DMS53 treated with DMSO at 0.1 percent for 48 hours (cell line): Measurements from ENCODE around the gene SLC35G3.
A peak's percentile ranks its signal among the peaks of the same experiment; 100 is the strongest.
"Not testable (repeated sequence)": the region's sequence is repeated elsewhere in the genome, so short reads cannot be mapped to it uniquely, and the experiment has no call there.

Source experiments
- DNase-seq: peaks from one replicate; lab custom pipeline; 2025; ENCODE audit not compliant: unreplicated experiment; lab: John Stamatoyannopoulos, UW

Gene SLC35G3

DNA sequence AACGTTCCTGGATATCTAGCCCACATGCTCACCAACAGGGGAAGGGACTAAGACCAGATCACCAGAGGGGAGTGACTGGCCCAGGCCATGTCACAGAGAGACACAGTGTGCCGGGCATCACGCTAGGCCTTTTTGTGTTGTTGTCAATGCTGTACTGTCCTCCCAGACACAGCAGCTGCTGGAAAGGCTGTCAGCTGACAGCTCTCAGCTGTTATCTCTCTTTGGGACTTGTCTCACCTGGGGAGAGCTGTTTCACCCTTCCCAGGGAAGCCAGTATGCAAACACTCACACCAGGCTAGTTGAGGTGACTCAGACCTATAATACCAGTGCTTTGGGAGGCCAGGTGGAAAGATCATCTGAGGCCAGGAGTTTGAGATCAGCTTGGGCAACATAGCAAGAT is 27.1 kb downstream of the SLC35G3 start:
- DNase-seq = peak; percentile 53

DNA sequence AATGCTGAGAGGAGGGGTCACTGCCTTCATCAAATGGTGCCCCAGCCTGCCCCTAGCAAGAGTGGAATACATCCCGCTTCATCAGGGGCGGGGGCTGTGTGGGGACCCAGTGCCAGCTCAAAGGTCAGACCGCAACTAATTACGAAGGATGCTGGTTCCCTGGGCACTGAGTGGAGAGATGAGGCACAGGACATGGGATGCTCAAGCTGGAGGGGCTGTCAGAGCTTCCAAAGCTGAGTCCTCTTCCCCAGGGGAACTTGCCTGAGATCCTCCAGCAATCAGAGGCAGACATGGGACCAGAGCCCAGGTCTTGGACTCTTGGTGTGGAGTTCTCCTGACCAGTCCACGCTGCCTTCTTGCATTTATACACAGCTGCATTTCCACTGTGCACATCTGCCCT is 27.7 kb downstream of the SLC35G3 start:
- DNase-seq = no peak

DNA sequence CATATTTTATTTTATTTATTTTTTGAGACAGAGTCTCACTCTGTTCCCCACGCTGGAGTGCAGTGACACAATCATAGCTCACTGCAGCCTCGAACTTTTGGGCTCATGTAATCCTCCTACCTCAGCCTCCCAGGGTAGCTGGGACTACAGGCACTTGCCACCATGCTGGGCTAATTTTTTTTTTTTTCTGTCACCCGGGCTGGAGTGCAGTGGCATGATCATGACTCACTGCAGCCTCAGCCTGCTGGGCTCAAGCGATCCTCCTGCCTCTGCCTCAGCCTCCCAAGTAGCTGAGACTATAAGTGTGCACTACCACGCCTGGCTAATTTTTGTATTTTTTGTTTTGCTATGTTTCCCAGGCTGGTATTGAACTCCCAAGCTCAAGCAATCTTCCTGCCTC is 29.5 kb downstream of the SLC35G3 start:
- DNase-seq = no peak

GRCh38 chr17:35163886-35164285 is 30.3 kb downstream of the SLC35G3 start:
- no peak for DNase-seq

DNA sequence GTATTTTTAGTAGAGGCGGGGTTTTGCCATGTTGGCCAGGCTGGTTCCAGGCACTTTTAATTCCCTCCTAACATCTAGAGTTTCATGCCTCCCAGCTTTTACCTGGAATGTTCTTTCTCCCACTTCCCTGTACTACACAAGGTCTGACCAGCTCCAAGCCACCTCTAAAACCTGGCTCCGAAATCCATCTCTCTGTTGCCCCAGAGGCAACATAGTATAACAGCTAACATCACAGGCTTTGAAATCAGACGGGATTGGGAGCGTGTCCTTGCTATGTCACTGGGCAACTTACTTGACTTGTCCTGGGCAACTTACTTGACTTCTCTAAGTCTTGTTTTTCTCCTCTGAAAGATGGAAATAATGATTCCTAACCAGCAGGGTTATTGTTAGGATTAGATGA is 31.4 kb downstream of the SLC35G3 start:
- no peak for DNase-seq

DNA sequence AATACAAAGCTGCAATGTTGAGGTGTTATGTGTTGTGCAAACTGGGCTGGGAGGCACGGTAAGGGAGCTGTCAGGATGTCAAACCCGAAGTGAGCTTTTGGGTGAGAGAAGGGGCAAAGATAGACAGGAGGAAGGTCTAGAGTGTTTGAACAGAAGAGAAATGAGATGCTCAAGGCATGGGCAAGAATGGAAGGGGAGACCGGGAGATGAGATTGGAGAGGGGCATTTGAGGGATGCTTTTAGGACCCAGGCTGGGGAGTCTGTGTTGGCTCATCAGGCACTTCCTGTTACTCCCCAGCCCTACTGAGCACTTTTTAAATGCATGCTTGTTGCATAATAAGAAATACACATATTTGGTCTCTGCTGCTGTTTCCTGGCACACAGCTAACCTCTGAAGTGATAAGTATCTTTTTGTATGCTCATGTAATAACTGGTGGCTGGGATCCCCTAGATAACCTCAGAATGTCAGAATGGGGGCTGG is 32.9 kb downstream of the SLC35G3 start:
- no peak for DNase-seq

DNA sequence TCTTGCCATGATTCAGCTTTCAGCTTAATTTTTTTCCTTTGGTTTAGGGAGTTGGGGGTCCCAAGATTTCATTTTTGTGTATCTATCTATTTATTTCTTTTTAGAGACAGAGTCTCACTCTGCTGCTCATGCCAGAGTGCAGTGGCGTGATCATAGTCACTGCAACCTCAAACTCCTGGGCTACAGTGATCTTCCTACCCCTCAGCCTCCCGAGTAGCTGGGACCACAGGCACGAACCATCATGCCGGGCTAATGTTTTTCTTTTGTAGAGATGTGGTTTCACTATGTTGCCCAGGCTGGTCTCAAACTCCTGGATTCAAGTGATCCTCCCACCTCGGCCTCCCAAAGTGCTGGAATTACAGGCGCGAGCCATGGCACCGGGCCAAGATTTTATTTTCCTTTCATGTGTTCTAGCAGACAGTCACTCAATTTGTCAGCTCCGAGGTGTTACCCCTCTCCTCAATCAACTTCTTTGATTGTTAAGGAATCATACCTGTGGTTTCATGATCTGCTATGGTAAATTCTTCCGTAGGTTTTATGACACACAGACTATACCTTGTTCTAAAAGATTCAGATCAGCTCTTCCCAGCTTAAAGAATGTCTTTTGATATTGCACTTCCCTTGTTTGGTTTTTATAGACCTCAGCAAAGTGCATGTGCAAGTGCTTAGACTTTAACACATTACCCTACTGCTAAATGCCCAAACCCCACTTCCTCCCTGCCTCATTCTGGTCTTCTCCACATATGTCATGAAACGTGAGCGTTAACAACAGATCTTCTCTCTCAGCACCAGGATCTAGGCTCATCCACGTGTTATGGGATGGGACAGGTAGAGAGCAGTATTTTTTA is 33.6 kb downstream of the SLC35G3 start:
- no peak for DNase-seq

DNA sequence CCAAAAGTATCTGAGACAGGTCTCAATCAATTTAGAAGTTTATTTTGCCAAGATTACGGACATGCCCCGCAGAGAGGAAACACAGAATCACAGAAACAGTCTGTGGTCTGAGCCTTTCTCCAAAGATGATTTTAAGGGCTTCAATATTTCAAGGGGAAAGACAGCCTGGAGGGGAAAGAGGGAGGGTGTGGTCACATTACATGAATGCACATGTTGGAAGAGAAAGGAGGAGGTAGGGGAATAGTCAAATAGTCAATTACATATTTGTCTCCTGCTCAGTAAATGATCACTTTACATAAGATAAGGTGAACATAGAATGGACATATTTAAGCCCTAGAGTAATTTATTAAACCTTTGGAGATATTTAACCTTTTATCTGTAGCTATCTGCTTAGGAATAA is 34.3 kb downstream of the SLC35G3 start:
- no peak for DNase-seq

GRCh38 chr17:35155246-35155645 is 38.9 kb downstream of the SLC35G3 start:
- DNase-seq = no peak

- DNase-seq = no peak
Observed at GRCh38 chr17:35154196-35155165, 39.7 kb downstream of the SLC35G3 start.

GRCh38 chr17:35152421-35153140 is 41.6 kb downstream of the SLC35G3 start:
- no peak for DNase-seq

DNA sequence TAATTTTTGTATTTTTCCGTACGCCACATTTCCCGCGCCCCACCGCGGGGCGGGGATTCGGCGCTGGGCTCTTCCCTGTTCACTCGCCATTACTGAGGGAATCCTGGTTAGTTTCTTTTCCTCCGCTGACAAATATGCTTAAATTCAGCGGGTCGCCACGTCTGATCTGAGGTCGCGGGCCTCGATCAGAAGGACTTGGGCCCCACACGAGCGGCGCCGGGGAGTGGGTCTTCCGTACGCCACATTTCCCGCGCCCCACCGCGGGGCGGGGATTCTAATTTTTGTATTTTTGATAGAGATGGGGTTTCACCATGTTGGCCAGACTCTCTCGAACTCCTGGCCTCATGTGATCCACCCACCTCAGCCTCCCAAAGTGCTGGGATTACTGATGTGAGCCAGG is 43.1 kb downstream of the SLC35G3 start:
- DNase-seq = not testable (repeated sequence)

DNA sequence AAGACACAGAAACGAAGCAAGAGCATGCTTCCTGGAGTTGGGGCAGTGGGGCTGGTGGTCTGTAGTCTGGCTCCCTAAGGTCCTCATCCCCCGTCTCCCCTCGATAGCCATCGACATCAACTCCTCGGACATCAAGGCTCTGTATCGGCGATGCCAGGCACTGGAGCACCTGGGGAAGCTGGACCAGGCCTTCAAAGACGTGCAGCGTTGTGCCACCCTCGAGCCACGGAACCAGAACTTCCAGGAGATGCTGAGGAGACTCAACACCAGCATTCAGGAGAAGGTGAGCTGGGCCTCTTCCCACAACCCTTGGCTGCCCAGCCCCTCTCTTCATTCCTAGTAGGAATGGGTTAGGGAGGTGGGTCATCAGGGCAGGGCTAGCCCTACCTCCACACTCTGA is 44.3 kb downstream of the SLC35G3 start:
- DNase-seq = no peak

GRCh38 chr17:35148144-35148543 is 46.0 kb downstream of the SLC35G3 start:
- no peak for DNase-seq

DNA sequence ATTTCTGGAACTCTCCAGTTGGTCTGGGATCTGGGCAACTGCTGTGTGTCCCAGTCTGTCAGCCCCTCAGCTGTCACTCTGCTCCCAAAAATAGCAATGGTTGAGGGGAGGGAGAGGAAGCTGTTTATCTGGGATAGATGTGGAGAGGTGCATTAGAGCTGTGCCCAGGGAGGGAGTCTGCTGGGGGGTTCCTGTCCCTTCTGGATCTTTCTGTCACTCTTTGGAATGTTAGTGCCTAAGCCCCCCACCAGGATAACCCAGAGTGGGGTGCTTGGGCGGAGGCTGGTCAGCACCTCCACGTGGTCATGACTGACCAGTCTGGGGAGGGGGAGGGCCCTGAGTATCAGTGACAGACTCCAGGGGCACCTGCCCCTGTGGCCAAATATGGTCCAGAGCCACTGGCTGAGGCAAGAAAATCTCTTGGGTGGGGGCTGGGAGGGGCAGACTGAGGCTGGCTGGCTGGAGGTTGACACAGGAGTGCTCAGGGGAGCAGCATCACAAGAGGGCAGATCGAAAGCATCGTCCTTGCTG is 46.8 kb downstream of the SLC35G3 start, which contains the start of gene UNC45B:
Gene UNC45B (plus strand): TSS at position 443 of the 531 bp plus-strand sequence. CDS start 447 bp downstream, outside the sequence.
- DNase-seq = no peak

- DNase-seq = no peak
Observed at GRCh38 chr17:35146214-35146833, 47.9 kb downstream of the SLC35G3 start.

GRCh38 chr17:35144840-35145239 is 49.4 kb downstream of the SLC35G3 start:
- no peak for DNase-seq
